ENCODE results near the gene SMURF2. TPM values are rescaled to one million over a fixed set of nuclear protein-coding genes. Genes with fewer than 3 reads are reported as not detected.

The SMURF2 gene
- total RNA-seq, 1 donor from 2014 or later: 11.5 TPM

DNA sequence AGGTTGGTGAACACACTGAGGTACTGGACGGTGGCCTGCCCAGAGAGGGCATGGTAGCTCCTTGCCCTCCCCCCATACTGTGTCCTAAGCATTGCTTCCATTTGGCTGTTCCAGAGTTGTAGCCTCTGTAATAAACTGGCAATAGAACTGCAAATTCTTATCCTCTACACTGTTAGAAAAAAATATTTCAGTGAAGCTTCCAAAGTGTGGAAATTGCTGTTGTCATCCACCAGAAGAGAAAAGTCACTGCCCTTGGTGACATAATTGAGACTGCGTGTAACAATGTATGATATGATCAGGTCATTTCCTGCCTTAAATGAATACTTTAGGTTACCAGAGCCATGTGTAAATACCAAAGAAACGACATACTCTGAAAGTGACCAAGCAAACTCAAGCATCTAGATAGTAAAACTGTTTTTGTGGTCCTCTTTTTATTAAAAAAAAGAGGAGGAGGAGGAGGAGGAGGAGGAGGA, 89.4 kb downstream of the SMURF2 start:
- TF ChIP-seq, protein P1, sequence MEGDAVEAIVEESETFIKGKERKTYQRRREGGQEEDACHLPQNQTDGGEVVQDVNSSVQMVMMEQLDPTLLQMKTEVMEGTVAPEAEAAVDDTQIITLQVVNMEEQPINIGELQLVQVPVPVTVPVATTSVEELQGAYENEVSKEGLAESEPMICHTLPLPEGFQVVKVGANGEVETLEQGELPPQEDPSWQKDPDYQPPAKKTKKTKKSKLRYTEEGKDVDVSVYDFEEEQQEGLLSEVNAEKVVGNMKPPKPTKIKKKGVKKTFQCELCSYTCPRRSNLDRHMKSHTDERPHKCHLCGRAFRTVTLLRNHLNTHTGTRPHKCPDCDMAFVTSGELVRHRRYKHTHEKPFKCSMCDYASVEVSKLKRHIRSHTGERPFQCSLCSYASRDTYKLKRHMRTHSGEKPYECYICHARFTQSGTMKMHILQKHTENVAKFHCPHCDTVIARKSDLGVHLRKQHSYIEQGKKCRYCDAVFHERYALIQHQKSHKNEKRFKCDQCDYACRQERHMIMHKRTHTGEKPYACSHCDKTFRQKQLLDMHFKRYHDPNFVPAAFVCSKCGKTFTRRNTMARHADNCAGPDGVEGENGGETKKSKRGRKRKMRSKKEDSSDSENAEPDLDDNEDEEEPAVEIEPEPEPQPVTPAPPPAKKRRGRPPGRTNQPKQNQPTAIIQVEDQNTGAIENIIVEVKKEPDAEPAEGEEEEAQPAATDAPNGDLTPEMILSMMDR (IDR thresholded peaks at IDR 0.05; ENCODE audit: borderline replicate concordance): no peak
- no peak for DNase-seq
- Histone ChIP-seq H3K9me3 (replicated peaks) (no peaks in the 10 kb centered on the region), H3K36me3 (peaks cover 37% of the 10 kb centered on the region), H3K4me3 (no peak overlapping the region), H3K27me3 (ENCODE audit: low read depth) (no peaks in the 10 kb centered on the region), H3K4me1 (peaks cover 6% of the 10 kb centered on the region), H3K27ac (replicated peaks) (peak overlapping the region; percentile 43)
- intact Hi-C loops (cut with micrococcal nuclease): no loop called here

DNA sequence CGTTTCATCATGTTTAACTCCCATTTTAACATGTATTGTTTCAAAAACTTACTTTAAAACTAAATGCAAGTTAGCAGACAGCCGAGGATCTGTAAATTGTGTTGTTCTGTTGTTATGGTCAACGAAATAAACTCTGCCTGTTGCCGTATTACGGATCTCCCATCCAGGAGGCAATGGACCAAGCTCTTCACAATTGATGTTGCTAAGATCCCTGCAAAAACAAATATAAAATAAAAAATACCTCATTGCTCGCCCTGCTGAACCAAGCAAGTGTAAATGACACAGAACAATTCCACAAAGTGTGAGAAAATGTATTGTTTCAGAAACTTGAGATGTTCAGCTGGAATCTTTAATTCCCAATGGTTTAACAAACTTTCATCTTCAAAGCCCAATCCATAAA, 90.4 kb downstream of the SMURF2 start:
- DNase-seq: no peak
- Histone ChIP-seq H3K9me3 (replicated peaks) (no peaks in the 10 kb centered on the region), H3K27ac (replicated peaks) (no peak overlapping the region), H3K36me3 (peaks cover 37% of the 10 kb centered on the region), H3K27me3 (ENCODE audit: low read depth) (no peaks in the 10 kb centered on the region), H3K4me1 (peaks cover 6% of the 10 kb centered on the region), H3K4me3 (no peak overlapping the region)
- intact Hi-C loops (cut with micrococcal nuclease): no loop called here
- TF ChIP-seq, protein P1 (IDR thresholded peaks at IDR 0.05; ENCODE audit: borderline replicate concordance): no peak

DNA sequence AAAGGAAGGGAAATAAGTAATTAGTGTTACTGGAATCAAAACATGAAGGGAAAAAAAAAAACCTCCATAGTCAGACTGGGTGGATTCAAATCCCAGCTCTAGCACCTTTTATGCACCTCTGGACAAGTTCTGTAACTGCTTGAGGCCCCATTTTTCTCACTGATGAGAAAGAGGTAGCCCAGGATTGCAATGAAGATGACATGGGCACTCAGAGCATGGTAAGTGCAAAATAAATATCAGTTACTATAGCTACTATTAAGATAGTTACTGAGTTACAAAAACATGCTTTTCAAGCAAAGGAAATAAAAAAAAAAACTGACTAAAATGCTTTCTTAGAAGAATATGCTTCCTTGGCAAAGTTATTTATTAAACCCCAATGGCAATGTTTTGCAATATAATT, 96.5 kb downstream of the SMURF2 start:
- TF ChIP-seq, protein P1 (IDR thresholded peaks at IDR 0.05; ENCODE audit: borderline replicate concordance): no peak
- Histone ChIP-seq H3K9me3 (replicated peaks) (no peaks in the 10 kb centered on the region), H3K4me1 (peaks cover 5% of the 10 kb centered on the region), H3K27ac (replicated peaks) (no peak overlapping the region), H3K27me3 (ENCODE audit: low read depth) (no peaks in the 10 kb centered on the region), H3K36me3 (peaks cover 48% of the 10 kb centered on the region), H3K4me3 (no peak overlapping the region)
- DNase-seq: no peak
- intact Hi-C loops (cut with micrococcal nuclease): loop anchor here (10.0 kb wide), 1 partner anchor 79 kb away; no protein-coding TSS in a partner anchor

DNA sequence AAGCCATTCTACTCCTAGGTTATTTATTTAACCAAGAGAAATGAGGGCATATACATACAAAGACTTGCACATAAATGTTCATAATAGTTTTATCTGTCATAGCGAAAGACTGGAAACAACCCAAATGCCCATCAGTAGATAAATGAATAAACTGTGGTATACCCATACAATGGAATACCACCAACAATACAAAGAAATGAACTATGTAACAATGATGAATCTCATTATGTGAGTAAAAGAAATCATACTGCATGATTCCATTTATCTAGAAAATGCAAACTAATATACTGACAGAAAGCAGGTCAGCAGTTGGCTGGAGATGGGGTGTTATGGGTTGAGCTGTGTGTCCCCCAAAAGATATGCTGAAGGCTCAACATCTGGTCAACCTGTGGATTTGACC, 98.0 kb downstream of the SMURF2 start:
- H3K27ac ChIP-seq (replicated peaks): no peak overlapping the region
- peaks cover 5% of the 10 kb centered on the region for H3K4me1 ChIP-seq
- H3K36me3 ChIP-seq: peaks cover 51% of the 10 kb centered on the region
- no peaks in the 10 kb centered on the region for H3K9me3 ChIP-seq (replicated peaks)
- no peak for DNase-seq
- intact Hi-C loops (cut with micrococcal nuclease): loop anchor here (10.0 kb wide), 1 partner anchor 81 kb away; no protein-coding TSS in a partner anchor
- TF ChIP-seq, protein P1 (IDR thresholded peaks at IDR 0.05; ENCODE audit: borderline replicate concordance): no peak
- H3K4me3 ChIP-seq: no peak overlapping the region
- H3K27me3 ChIP-seq (ENCODE audit: low read depth): no peaks in the 10 kb centered on the region

DNA sequence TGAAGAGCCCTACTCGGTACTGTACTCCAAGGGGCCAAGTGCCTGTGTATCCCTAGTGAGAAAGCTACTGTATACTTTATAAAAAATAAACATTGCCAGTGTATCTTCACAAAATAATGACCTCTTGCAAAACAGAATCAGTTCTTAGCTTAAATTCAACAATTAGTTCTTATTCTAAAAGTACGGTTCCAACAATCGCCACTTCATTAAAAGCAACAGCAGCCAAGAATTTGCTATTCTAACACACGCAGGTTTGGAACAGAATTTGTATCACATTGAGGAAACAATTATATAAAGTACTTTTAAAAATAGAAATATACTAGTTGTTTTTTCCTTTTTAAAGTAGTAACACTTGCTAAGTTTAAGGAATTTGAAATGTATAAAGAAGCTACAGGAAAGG, 106.8 kb downstream of the SMURF2 start:
- TF ChIP-seq, protein P1 (IDR thresholded peaks at IDR 0.05; ENCODE audit: borderline replicate concordance): no peak
- Histone ChIP-seq H3K4me3 (no peak overlapping the region), H3K27me3 (ENCODE audit: low read depth) (no peaks in the 10 kb centered on the region), H3K27ac (replicated peaks) (no peak overlapping the region), H3K4me1 (no peaks in the 10 kb centered on the region), H3K36me3 (peaks cover 74% of the 10 kb centered on the region), H3K9me3 (replicated peaks) (no peaks in the 10 kb centered on the region)
- no peak for DNase-seq
- intact Hi-C loops (cut with micrococcal nuclease): no loop called here

All from left ventricle myocardium inferior (tissue), 1 donor.